GM21723 (cell line): ENCODE measurements around the gene SCN3A.

ENCODE experiments used
- ATAC-seq: cut with Tn5 transposase; IDR thresholded peaks from one replicate; pipeline ENCODE4 v1.9.1; 2021; ENCODE audit warnings: mild to moderate bottlenecking, moderate library complexity; ENCODE audit not compliant: unreplicated experiment

SCN3A gene

DNA sequence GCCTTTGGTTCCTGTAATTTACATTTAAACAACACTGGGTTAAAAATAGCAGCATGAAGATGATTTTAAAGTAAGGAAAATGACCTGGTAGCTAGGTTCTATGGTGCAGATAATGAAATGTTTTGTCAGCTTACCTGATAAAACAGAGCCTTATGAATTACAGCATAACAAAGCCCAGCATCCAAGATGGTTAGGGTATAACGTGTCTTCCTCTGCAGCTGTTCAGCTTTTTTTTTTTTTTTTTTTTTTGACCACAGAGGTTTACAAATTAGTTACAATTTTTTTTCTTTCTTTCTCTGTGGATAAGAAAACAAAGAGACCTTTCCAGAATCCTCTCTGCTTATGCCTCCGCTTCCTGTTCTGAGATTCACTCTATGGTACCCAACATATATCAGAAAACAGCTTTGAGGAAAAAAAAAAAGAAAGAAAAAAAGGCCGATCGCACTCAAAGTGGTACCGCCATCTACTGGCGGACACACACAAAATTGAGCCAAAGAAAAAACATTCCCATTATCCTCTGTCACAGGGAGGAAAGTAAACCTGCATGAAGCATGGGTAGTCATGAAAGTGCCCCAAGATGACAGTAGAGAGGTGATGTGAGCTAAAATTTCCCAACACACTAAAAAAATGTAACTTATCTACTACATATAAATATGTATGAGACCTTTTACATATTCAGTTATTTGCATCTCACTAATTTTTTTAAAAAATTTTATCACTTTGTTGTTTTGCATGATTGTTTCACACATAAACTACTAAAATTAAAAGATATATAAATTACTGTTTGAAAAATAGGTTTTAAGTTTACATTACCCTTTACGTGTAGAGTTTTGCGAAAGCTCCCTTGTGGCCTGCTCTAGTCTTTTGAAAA, at the start of gene SCN3A:
TSS of gene SCN3A (minus strand) at position 362 of the 871 bp plus-strand sequence. CDS start 27,656 bp downstream, outside the sequence.
- ATAC-seq: peak; percentile 80

- ATAC-seq: no peak
Observed at GRCh38 chr2:165253178-165253577, 49.3 kb upstream of the SCN3A start.

DNA sequence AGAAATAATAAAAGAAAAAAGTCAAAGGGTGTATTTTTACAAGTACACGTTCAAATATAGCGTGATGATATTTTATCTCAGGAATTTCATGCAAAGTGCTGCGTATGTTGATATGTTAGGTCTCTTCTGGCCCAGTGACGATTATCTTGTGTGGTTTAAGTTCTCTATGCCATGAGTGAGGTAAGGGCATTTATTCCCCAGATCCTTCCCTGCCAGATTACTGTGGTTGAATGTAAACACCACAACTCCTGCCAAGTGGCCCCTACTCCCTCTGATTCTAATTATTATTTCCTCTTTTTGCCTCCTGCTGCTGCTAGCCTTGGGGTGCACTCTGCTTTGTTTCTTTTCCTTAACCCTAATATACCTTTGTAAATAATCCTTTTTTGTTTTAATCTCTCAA, 47.5 kb upstream of the SCN3A start:
- ATAC-seq: no peak

- ATAC-seq: no peak
Observed at GRCh38 chr2:165248238-165248637, 44.4 kb upstream of the SCN3A start.

- no peak for ATAC-seq
Observed at GRCh38 chr2:165245081-165245793, 41.4 kb upstream of the SCN3A start.

GRCh38 chr2:165240916-165241315, 37.1 kb upstream of the SCN3A start:
- no peak for ATAC-seq

DNA sequence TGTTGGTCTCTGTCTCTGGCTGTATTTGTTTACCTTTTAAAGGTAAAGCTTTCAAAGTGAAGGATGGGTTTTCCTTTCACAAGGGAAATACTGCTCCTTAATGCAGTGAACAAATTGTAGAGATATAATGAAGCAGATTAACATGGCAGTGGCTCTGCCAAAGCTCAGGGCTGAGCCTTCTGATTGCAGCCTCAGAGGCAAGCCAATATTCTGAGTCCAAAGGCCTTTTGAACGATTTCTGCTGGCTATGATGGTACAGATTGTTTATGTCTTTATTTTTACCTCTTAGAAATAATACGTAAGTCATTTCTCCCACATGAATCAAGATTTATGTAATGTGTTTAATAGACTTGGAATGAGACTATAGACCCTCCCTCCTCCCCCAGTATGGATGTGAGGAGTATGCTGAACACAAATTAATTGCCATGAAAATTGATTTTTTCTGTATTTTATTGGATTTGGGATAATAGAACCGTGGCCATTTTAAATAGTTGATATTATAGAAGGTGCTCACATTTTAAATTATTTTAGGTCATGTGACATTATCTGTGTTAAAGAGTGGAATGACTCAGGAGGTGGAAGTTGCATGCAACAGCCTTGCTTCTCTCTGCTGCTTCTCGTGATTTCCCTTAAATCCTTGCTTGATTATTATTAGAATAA, 36.1 kb upstream of the SCN3A start:
- ATAC-seq: no peak

DNA sequence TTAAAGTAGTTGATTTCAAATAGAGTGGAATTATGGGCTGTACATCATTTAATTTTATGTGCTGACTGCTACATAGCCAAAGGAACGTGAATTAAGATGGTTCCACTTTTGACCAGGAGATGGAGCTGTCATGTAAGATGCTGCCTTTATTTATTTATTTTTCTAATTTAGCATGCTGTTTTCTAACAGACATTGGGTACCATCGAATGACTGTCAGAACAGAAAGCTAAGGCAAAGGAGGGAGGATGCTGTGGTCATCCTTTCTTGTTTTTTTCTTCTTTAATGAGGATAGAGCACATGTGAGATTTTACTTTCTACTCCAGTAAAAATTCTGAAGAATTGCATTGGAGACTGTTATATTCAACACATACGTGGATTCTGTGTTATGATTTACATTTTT, 35.4 kb upstream of the SCN3A start, which contains the start of gene SCN2A:
TSS of gene SCN2A (plus strand) at position 185 of the 400 bp plus-strand sequence. CDS start 56,410 bp downstream, outside the sequence.
- ATAC-seq: no peak

DNA sequence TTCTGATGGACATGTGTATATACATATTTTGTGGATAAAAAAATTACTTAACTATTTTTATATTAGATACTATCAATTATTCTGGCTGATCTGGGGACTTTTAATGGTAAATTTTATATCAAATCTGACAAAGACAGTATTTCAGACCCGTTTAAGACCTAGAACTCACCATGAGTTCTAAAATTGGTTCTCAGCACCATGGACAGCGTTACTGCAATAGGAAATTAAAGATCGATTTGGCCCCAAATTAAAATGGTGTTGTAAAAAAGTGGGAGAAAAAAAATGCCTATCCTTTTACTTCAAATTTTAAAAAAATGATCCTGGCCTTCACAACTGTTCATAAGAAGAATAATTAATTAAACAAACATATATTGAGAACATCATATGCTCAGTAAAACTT, 34.4 kb upstream of the SCN3A start:
- ATAC-seq: no peak

GRCh38 chr2:165237056-165237455, 33.2 kb upstream of the SCN3A start:
- ATAC-seq: no peak

GRCh38 chr2:165227571-165227970, 23.7 kb upstream of the SCN3A start:
- no peak for ATAC-seq

DNA sequence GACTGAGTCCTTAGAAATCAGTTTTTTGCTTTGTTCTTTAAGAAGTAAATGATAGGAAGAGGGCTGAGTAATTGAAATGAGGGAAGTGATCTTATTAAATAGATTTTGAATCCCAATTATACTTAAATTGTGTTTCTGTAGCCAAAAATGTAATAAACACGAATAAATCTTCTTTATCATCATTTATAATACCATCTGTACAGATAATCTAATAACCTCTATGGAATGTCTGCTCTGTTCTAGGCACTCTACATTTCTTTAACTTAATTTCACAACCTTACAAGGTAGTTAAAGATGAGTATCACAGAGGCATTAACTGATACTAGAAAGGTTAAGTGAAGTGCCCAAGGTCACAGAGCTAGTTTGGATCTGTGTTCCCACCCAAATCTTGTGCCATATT, 21.1 kb upstream of the SCN3A start:
- ATAC-seq: no peak

DNA sequence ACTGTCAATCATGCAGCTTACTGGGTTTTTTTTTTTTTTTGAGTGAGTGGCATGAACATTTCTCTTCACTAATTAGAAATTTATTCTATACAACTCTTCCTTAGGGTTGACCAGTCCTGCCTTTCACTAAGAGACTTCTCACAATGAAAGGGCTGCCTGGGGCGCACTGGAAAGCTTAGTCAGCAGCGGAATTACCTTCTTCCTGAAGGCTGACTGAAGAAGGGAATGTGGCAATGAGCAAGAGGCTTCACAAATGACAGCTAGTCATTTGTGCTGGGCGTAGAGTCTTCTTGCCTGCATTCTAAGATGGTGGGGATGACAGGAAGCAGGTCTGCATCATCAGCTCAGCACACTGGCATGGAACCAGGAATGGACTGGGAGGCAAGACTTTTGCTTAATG, 15.6 kb upstream of the SCN3A start:
- ATAC-seq: no peak

DNA sequence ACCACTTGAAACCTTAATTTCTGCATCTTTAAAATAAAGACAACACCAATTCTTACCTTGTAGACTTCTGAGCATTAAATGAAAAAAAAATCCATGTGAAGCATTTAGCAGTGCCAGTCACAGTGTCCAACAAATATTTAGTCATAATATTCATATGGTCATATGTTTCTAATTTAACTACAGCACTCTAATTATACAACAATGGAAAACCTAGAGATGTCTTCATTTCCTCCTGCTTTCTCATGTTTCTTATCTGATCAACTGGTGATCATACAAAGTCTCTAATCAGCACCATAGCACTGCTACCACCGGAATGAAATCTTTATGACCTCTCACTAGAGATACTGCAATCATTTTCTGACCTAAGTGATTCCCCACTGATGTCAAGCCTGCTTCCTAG, 10.2 kb upstream of the SCN3A start:
- ATAC-seq: no peak

DNA sequence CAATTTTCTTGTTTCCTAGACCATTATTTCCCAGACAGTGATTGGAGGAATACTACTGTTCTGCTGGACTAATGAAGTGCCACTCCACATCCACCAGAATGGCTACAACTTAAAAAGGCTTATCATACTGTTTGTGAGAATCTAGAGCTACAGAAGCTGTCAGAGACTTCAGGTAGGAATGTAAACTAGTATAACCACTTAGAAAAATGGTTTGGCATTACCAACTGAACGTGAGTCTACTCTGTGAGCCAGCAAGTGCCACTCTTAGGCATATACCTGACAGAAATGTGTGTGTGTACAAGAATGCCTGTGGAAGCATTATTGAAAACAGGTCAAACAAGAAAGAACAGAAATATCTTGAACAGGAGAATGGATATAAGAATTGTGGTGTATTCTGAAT, 4.2 kb upstream of the SCN3A start:
- no peak for ATAC-seq

- no peak for ATAC-seq
Observed at GRCh38 chr2:165205865-165206264, 2.0 kb upstream of the SCN3A start.

DNA sequence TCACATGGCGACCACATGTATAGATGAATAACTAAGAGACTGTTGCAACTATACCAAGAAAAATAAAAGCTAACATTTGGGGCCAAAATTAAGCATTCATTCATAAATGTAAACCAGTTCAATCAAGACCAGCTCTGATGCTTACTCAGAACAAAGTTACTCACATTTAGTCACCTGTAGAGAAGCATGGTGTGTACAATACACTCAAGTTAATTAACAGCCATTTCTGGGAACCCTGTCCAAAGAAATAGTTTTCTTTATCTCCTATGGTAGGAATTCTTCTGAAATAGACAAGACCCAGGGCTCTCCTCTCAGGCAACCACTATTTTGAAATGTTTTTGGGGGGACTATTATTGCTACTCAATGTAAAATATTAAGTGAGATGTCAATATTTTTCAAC, 1.6 kb downstream of the SCN3A start:
- no peak for ATAC-seq

- ATAC-seq: no peak
Observed at GRCh38 chr2:165198181-165198580, 5.7 kb downstream of the SCN3A start.

DNA sequence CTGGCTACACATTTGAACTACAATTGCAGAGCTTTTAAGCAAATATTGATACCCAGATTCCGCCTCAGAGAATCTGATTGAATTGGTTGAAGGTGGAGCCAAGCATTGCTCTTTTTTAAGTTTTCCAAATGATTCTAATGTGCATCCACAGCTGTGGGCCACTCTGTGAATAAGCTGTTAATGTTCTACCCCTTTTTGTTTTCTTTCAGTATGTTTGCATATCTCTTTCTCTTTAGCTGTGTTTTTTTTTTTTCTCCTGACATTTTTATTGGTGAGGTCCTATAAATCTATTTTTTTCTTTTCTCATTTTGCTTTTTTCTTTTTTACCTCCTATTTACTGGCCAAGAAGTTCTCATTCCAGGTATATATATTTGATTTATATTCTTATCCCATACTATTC, 6.5 kb downstream of the SCN3A start:
- ATAC-seq: no peak

GRCh38 chr2:165196411-165196810, 7.4 kb downstream of the SCN3A start:
- no peak for ATAC-seq

- ATAC-seq: peak; percentile 99
Observed at GRCh38 chr2:165193178-165193777, 10.6 kb downstream of the SCN3A start.
